KOPT-K1 (cell line): ENCODE measurements around the gene SORL1.
A peak's percentile ranks its signal among the peaks of the same experiment; 100 is the strongest.
"Not testable (repeated sequence)": the region's sequence is repeated elsewhere in the genome, so short reads cannot be mapped to it uniquely, and the experiment has no call there.

Experiments
- H3K27ac ChIP-seq: fragments of 200-600 bp; sonication (generic); 2 replicates; pipeline ENCODE4 v1.5.1; 2016; ENCODE audit warnings: antibody characterized with exemption, mild to moderate bottlenecking, low read depth, low read length; ENCODE audit not compliant: poor library complexity, severe bottlenecking
- H3K36me3 ChIP-seq: fragments of 200-600 bp; sonication (generic); 2 replicates; pipeline ENCODE4 v1.5.1; 2017; ENCODE audit warnings: antibody characterized with exemption, mild to moderate bottlenecking, low read length, moderate library complexity; ENCODE audit not compliant: insufficient read depth
- H3K9me3 ChIP-seq: fragments of 200-600 bp; sonication (generic); 2 replicates; pipeline ENCODE4 v1.5.1; 2017; ENCODE audit warnings: antibody characterized with exemption, low read length, mild to moderate bottlenecking; ENCODE audit not compliant: insufficient read depth, poor library complexity, severe bottlenecking

Gene SORL1

GRCh38 chr11:121471167-121471566, 19.1 kb downstream of the SORL1 start:
- Histone ChIP-seq H3K27ac (no peak overlapping the region), H3K9me3 (no peaks in the 10 kb centered on the region), H3K36me3 (peaks cover 17% of the 10 kb centered on the region; the same call in 1 of the 2 replicates)

GRCh38 chr11:121472312-121472711, 20.2 kb downstream of the SORL1 start:
- H3K27ac ChIP-seq, result no peak overlapping the region

GRCh38 chr11:121473064-121473777, 21.1 kb downstream of the SORL1 start:
- no peak overlapping the region for H3K27ac ChIP-seq
- H3K9me3 ChIP-seq, result no peaks in the 10 kb centered on the region
- H3K36me3 ChIP-seq, result peaks cover 19% of the 10 kb centered on the region; the same call in 1 of the 2 replicates

More at GRCh38 chr11:121472312-121472711, 20.2 kb downstream of the SORL1 start:
- peaks cover 17% of the 10 kb centered on the region; the same call in 1 of the 2 replicates for H3K36me3 ChIP-seq
- H3K9me3 ChIP-seq, result no peaks in the 10 kb centered on the region

- peaks cover 33% of the 10 kb centered on the region; the same call in 1 of the 2 replicates for H3K36me3 ChIP-seq
- no peaks in the 10 kb centered on the region for H3K9me3 ChIP-seq
- H3K27ac ChIP-seq, result no peak overlapping the region
Measured at GRCh38 chr11:121474680-121475079, 22.6 kb downstream of the SORL1 start.

- H3K9me3 ChIP-seq, result no peaks in the 10 kb centered on the region
- peaks cover 20% of the 10 kb centered on the region; the same call in 1 of the 2 replicates for H3K36me3 ChIP-seq
- no peak overlapping the region for H3K27ac ChIP-seq
Measured at GRCh38 chr11:121476379-121477032, 24.4 kb downstream of the SORL1 start.

- Histone ChIP-seq H3K36me3 (peaks cover 16% of the 10 kb centered on the region; the same call in 1 of the 2 replicates), H3K9me3 (no peaks in the 10 kb centered on the region), H3K27ac (no peak overlapping the region)
Measured at GRCh38 chr11:121478226-121478894, 26.2 kb downstream of the SORL1 start.

- Histone ChIP-seq H3K36me3 (peaks cover 16% of the 10 kb centered on the region; the same call in 1 of the 2 replicates), H3K9me3 (no peaks in the 10 kb centered on the region), H3K27ac (no peak overlapping the region)
Measured at GRCh38 chr11:121478895-121479697, 27.0 kb downstream of the SORL1 start.

- Histone ChIP-seq H3K36me3 (peaks cover 16% of the 10 kb centered on the region; the same call in 1 of the 2 replicates), H3K9me3 (no peaks in the 10 kb centered on the region), H3K27ac (no peak overlapping the region)
Measured at GRCh38 chr11:121479698-121480238, 27.7 kb downstream of the SORL1 start.

- Histone ChIP-seq H3K27ac (peak overlapping the region; percentile 96), H3K36me3 (peaks cover 16% of the 10 kb centered on the region; the same call in 1 of the 2 replicates)
- H3K9me3 ChIP-seq, result not testable (repeated sequence)
Measured at GRCh38 chr11:121481484-121482230, 29.5 kb downstream of the SORL1 start.

GRCh38 chr11:121482231-121483129, 30.4 kb downstream of the SORL1 start:
- Histone ChIP-seq H3K27ac (peak overlapping the region; percentile 96), H3K36me3 (peaks cover 19% of the 10 kb centered on the region; the same call in 1 of the 2 replicates), H3K9me3 (no peaks in the 10 kb centered on the region)

GRCh38 chr11:121483805-121484480, 31.8 kb downstream of the SORL1 start:
- peak overlapping the region; percentile 96 for H3K27ac ChIP-seq
- no peaks in the 10 kb centered on the region for H3K9me3 ChIP-seq
- peaks cover 24% of the 10 kb centered on the region; the same call in 1 of the 2 replicates for H3K36me3 ChIP-seq

- H3K27ac ChIP-seq, result no peak overlapping the region
Measured at GRCh38 chr11:121485216-121485615, 33.1 kb downstream of the SORL1 start.

More at GRCh38 chr11:121485216-121485615, 33.1 kb downstream of the SORL1 start:
- Histone ChIP-seq H3K9me3 (no peaks in the 10 kb centered on the region), H3K36me3 (peaks cover 30% of the 10 kb centered on the region; the same call in 1 of the 2 replicates)
